ENCODE data around the gene METTL25B.

GRCh38 chr1:156773607-156774006, 45.3 kb downstream of the METTL25B start:
- TF ChIP-seq TAF1 (IDR thresholded peaks at IDR 0.05; ENCODE audit: low read depth, low read length) (no peak), POLR2A (IDR thresholded peaks at IDR 0.05; ENCODE audit: low read depth, low read length) (no peak)
